HFFc6 (cell line): Measurements from ENCODE around the gene CCDC12. TPM values are rescaled to one million over a fixed set of nuclear protein-coding genes. Genes with fewer than 3 reads are reported as not detected.
A peak's percentile ranks its signal among the peaks of the same experiment; 100 is the strongest.
"Not testable (repeated sequence)": the region's sequence is repeated elsewhere in the genome, so short reads cannot be mapped to it uniquely, and the experiment has no call there.

Experiments
- DNase-seq: peaks from one replicate; pipeline ENCODE4 v3.0.0-alpha.2; 2018
- H3K27ac Mint-ChIP-seq: 2 replicates; pipeline ENCODE4 v1.8.0; 2020; ENCODE audit warnings: mild to moderate bottlenecking, mixed read lengths
- H3K27me3 Mint-ChIP-seq: 2 replicates; pipeline ENCODE4 v1.8.0; 2021; ENCODE audit warnings: mild to moderate bottlenecking, moderate library complexity, mixed read lengths; ENCODE audit not compliant: insufficient read depth
- H3K36me3 Mint-ChIP-seq: 2 replicates; pipeline ENCODE4 v1.8.0; 2021; ENCODE audit warnings: low read depth, mixed read lengths
- H3K4me1 Mint-ChIP-seq: 2 replicates; pipeline ENCODE4 v1.8.0; 2020; ENCODE audit warnings: low read depth, mixed read lengths
- H3K4me3 Mint-ChIP-seq: 2 replicates; pipeline ENCODE4 v1.8.0; 2020; ENCODE audit warnings: mild to moderate bottlenecking, moderate library complexity, mixed read lengths
- H3K9me3 Mint-ChIP-seq: 2 replicates; pipeline ENCODE4 v1.8.0; 2020; ENCODE audit warnings: mild to moderate bottlenecking, mixed read lengths
- CTCF ChIP-seq: fragments of 200-600 bp; sonication (generic); IDR thresholded peaks from 2 replicates; pipeline ENCODE4 v1.5.0; 2021; ENCODE audit warnings: antibody characterized with exemption, mild to moderate bottlenecking
- total RNA-seq, 6 experiments: library from RNA; stranded (reverse); fragmentation: NEBNext Ultra II Directional; extraction: Animal tissue kit (Norgen Biotek cat#: 25700); gene quantifications; 2 replicates in 1 of 6; 3 replicates in 5 of 6; pipeline ENCODE4 v1.2.3, GENCODE V29; 2021

Gene CCDC12
- total RNA-seq, 6 experiments from 2014 or later, result 21.3 to 27.9 (median 27.2) TPM

- H3K4me3 Mint-ChIP-seq, result no peak overlapping the region
- H3K27me3 Mint-ChIP-seq, result no peaks in the 10 kb centered on the region
- no peak for DNase-seq
- no peak for TF ChIP-seq CTCF
- peaks cover 7% of the 10 kb centered on the region; the same call in 1 of the 2 replicates for H3K36me3 Mint-ChIP-seq
- H3K9me3 Mint-ChIP-seq, result no peaks in the 10 kb centered on the region
- no peak overlapping the region for H3K27ac Mint-ChIP-seq
- H3K4me1 Mint-ChIP-seq, result peaks cover 60% of the 10 kb centered on the region
Observed at GRCh38 chr3:46965151-46965550, 11.4 kb downstream of the CCDC12 start.

GRCh38 chr3:46964038-46964590 is 12.4 kb downstream of the CCDC12 start:
- not testable (repeated sequence) for H3K9me3 Mint-ChIP-seq, H3K4me3 Mint-ChIP-seq, H3K27me3 Mint-ChIP-seq, DNase-seq, H3K36me3 Mint-ChIP-seq, H3K27ac Mint-ChIP-seq
- H3K4me1 Mint-ChIP-seq, result peaks cover 66% of the 10 kb centered on the region

- no peak for TF ChIP-seq CTCF
- H3K27me3 Mint-ChIP-seq, result no peaks in the 10 kb centered on the region; the same call in 1 of the 2 replicates
- no peaks in the 10 kb centered on the region for H3K9me3 Mint-ChIP-seq
- no peak overlapping the region; the same call in 1 of the 2 replicates for H3K27ac Mint-ChIP-seq
- no peak overlapping the region for H3K4me3 Mint-ChIP-seq
- H3K36me3 Mint-ChIP-seq, result peaks cover 7% of the 10 kb centered on the region; the same call in 1 of the 2 replicates
- H3K4me1 Mint-ChIP-seq, result peaks cover 72% of the 10 kb centered on the region
- no peak for DNase-seq
Observed at GRCh38 chr3:46962990-46963389, 13.6 kb downstream of the CCDC12 start.

- DNase-seq, result no peak
- Mint-ChIP-seq H3K27me3 (no peaks in the 10 kb centered on the region; the same call in 1 of the 2 replicates), H3K36me3 (peaks cover 7% of the 10 kb centered on the region; the same call in 1 of the 2 replicates), H3K27ac (no peak overlapping the region), H3K4me1 (peaks cover 66% of the 10 kb centered on the region), H3K9me3 (no peaks in the 10 kb centered on the region), H3K4me3 (no peak overlapping the region)
- TF ChIP-seq CTCF, result no peak
Observed at GRCh38 chr3:46962427-46962826, 14.1 kb downstream of the CCDC12 start.

GRCh38 chr3:46960835-46961234 is 15.7 kb downstream of the CCDC12 start:
- H3K9me3 Mint-ChIP-seq, result no peaks in the 10 kb centered on the region
- no peaks in the 10 kb centered on the region; the same call in 1 of the 2 replicates for H3K27me3 Mint-ChIP-seq
- H3K36me3 Mint-ChIP-seq, result peaks cover 5% of the 10 kb centered on the region; the same call in 1 of the 2 replicates
- no peak for DNase-seq
- peak overlapping the region; percentile 70 for H3K27ac Mint-ChIP-seq
- no peak for TF ChIP-seq CTCF
- no peak overlapping the region for H3K4me3 Mint-ChIP-seq
- peaks cover 55% of the 10 kb centered on the region for H3K4me1 Mint-ChIP-seq

GRCh38 chr3:46960081-46960701 is 16.4 kb downstream of the CCDC12 start:
- peak overlapping the region; percentile 70 for H3K27ac Mint-ChIP-seq
- TF ChIP-seq CTCF, result no peak
- H3K27me3 Mint-ChIP-seq, result no peaks in the 10 kb centered on the region; the same call in 1 of the 2 replicates
- H3K9me3 Mint-ChIP-seq, result no peaks in the 10 kb centered on the region
- DNase-seq, result peak; percentile 23
- H3K36me3 Mint-ChIP-seq, result no peaks in the 10 kb centered on the region
- peaks cover 55% of the 10 kb centered on the region for H3K4me1 Mint-ChIP-seq
- H3K4me3 Mint-ChIP-seq, result peak overlapping the region; percentile 38; the same call in 1 of the 2 replicates
